BLaER1 (cell line): ENCODE measurements around the gene HEY2.
A peak's percentile ranks its signal among the peaks of the same experiment; 100 is the strongest.

Experiments
- H3K27ac ChIP-seq: shearing (Covaris generic); formaldehyde crosslinking; 2 replicates; pipeline ENCODE4 v1.8.1; 2022
- H3K27me3 ChIP-seq: shearing (Covaris generic); formaldehyde crosslinking; 2 replicates; pipeline ENCODE4 v1.8.1; 2022
- H3K36me3 ChIP-seq: shearing (Covaris generic); formaldehyde crosslinking; 2 replicates; pipeline ENCODE4 v1.8.1; 2022
- H3K4me1 ChIP-seq: shearing (Covaris generic); formaldehyde crosslinking; 2 replicates; pipeline ENCODE4 v1.8.1; 2022
- H3K4me2 ChIP-seq: shearing (Covaris generic); formaldehyde crosslinking; 2 replicates; pipeline ENCODE4 v1.8.1; 2022
- H3K4me3 ChIP-seq: shearing (Covaris generic); formaldehyde crosslinking; 2 replicates; pipeline ENCODE4 v1.8.1; 2022
- H3K9ac ChIP-seq: shearing (Covaris generic); formaldehyde crosslinking; 2 replicates; pipeline ENCODE4 v1.8.1; 2022
- H3K9me3 ChIP-seq: shearing (Covaris generic); formaldehyde crosslinking; 2 replicates; pipeline ENCODE4 v1.8.1; 2022
- H4K20me1 ChIP-seq: shearing (Covaris generic); formaldehyde crosslinking; 2 replicates; pipeline ENCODE4 v1.8.1; 2022
- Cebpa-rat ChIP-seq: shearing (Covaris generic); IDR thresholded peaks from 2 replicates; pipeline ENCODE4 v1.8.1; 2022

HEY2 gene

GRCh38 chr6:125750692-125751333 is 1.4 kb downstream of the HEY2 start:
- TF ChIP-seq Cebpa-rat = no peak
- Histone ChIP-seq H4K20me1 (peaks cover 25% of the 10 kb centered on the region), H3K9me3 (no peaks in the 10 kb centered on the region), H3K27me3 (peaks cover 64% of the 10 kb centered on the region), H3K4me2 (no peak overlapping the region), H3K4me1 (peaks cover 30% of the 10 kb centered on the region), H3K36me3 (no peaks in the 10 kb centered on the region), H3K9ac (no peak overlapping the region), H3K4me3 (no peak overlapping the region), H3K27ac (no peak overlapping the region)

- Histone ChIP-seq H3K4me1 (peaks cover 30% of the 10 kb centered on the region), H3K9me3 (no peaks in the 10 kb centered on the region), H3K4me2 (no peak overlapping the region), H3K4me3 (no peak overlapping the region), H3K27ac (no peak overlapping the region), H3K36me3 (no peaks in the 10 kb centered on the region), H4K20me1 (peaks cover 22% of the 10 kb centered on the region), H3K27me3 (peaks cover 58% of the 10 kb centered on the region), H3K9ac (no peak overlapping the region)
- TF ChIP-seq Cebpa-rat = no peak
These were observed 2.0 kb downstream of the HEY2 start for GRCh38 chr6:125751334-125751916.

GRCh38 chr6:125752773-125753172 is 3.3 kb downstream of the HEY2 start:
- Histone ChIP-seq H3K4me1 (peaks cover 22% of the 10 kb centered on the region), H3K27me3 (peaks cover 44% of the 10 kb centered on the region), H3K36me3 (no peaks in the 10 kb centered on the region), H3K9ac (no peak overlapping the region), H3K27ac (no peak overlapping the region), H4K20me1 (peaks cover 14% of the 10 kb centered on the region), H3K4me3 (no peak overlapping the region), H3K4me2 (no peak overlapping the region), H3K9me3 (no peaks in the 10 kb centered on the region)
- no peak for TF ChIP-seq Cebpa-rat

- no peaks in the 10 kb centered on the region for H3K9me3 ChIP-seq
- H3K27ac ChIP-seq = no peak overlapping the region
- H3K36me3 ChIP-seq = no peaks in the 10 kb centered on the region
- peaks cover 8% of the 10 kb centered on the region for H4K20me1 ChIP-seq
- no peak overlapping the region for H3K4me2 ChIP-seq
- peaks cover 38% of the 10 kb centered on the region for H3K27me3 ChIP-seq
- peaks cover 15% of the 10 kb centered on the region for H3K4me1 ChIP-seq
- no peak overlapping the region for H3K4me3 ChIP-seq
- no peak for TF ChIP-seq Cebpa-rat
- no peak overlapping the region for H3K9ac ChIP-seq
These were observed 3.9 kb downstream of the HEY2 start for GRCh38 chr6:125753218-125753936.

- H3K4me3 ChIP-seq = no peak overlapping the region
- no peak overlapping the region for H3K4me2 ChIP-seq
- H3K36me3 ChIP-seq = no peaks in the 10 kb centered on the region
- no peak overlapping the region for H3K27ac ChIP-seq
- peaks cover 15% of the 10 kb centered on the region for H3K4me1 ChIP-seq
- H3K9me3 ChIP-seq = no peaks in the 10 kb centered on the region
- peaks cover 2% of the 10 kb centered on the region for H4K20me1 ChIP-seq
- TF ChIP-seq Cebpa-rat = no peak
- H3K9ac ChIP-seq = no peak overlapping the region
- peaks cover 33% of the 10 kb centered on the region for H3K27me3 ChIP-seq
These were observed 4.5 kb downstream of the HEY2 start for GRCh38 chr6:125753937-125754259.

- H3K36me3 ChIP-seq = no peaks in the 10 kb centered on the region
- no peaks in the 10 kb centered on the region for H4K20me1 ChIP-seq
- peaks cover 20% of the 10 kb centered on the region for H3K4me1 ChIP-seq
- no peaks in the 10 kb centered on the region for H3K9me3 ChIP-seq
- TF ChIP-seq Cebpa-rat = no peak
- no peak overlapping the region for H3K4me2 ChIP-seq
- no peak overlapping the region for H3K4me3 ChIP-seq
- H3K27ac ChIP-seq = no peak overlapping the region
- peaks cover 26% of the 10 kb centered on the region for H3K27me3 ChIP-seq
- H3K9ac ChIP-seq = no peak overlapping the region
These were observed 5.1 kb downstream of the HEY2 start for GRCh38 chr6:125754566-125754965.

GRCh38 chr6:125759184-125759902 is 9.9 kb downstream of the HEY2 start:
- Histone ChIP-seq H3K9ac (no peak overlapping the region; the same call in 1 of the 2 replicates), H4K20me1 (no peaks in the 10 kb centered on the region), H3K27me3 (no peaks in the 10 kb centered on the region), H3K36me3 (no peaks in the 10 kb centered on the region), H3K9me3 (no peaks in the 10 kb centered on the region), H3K4me1 (peaks cover 28% of the 10 kb centered on the region), H3K27ac (peak overlapping the region; percentile 39), H3K4me3 (peak overlapping the region; percentile 59), H3K4me2 (peak overlapping the region; percentile 82)
- no peak for TF ChIP-seq Cebpa-rat

- Histone ChIP-seq H3K9ac (no peak overlapping the region), H4K20me1 (no peaks in the 10 kb centered on the region), H3K4me2 (peak overlapping the region; percentile 82), H3K4me3 (peak overlapping the region; percentile 59), H3K27me3 (no peaks in the 10 kb centered on the region), H3K9me3 (no peaks in the 10 kb centered on the region), H3K4me1 (peaks cover 28% of the 10 kb centered on the region), H3K27ac (no peak overlapping the region), H3K36me3 (no peaks in the 10 kb centered on the region)
- TF ChIP-seq Cebpa-rat = no peak
These were observed 10.6 kb downstream of the HEY2 start for GRCh38 chr6:125759959-125760457.

- no peak overlapping the region for H3K9ac ChIP-seq
- H3K27ac ChIP-seq = no peak overlapping the region
- no peaks in the 10 kb centered on the region for H3K27me3 ChIP-seq
- no peak overlapping the region for H3K4me3 ChIP-seq
- H3K9me3 ChIP-seq = no peaks in the 10 kb centered on the region
- H3K4me1 ChIP-seq = peaks cover 20% of the 10 kb centered on the region
- H4K20me1 ChIP-seq = no peaks in the 10 kb centered on the region
- 0 out of 2 replicates have a peak overlapping the region, but pooled peaks have one; percentile 6 for H3K4me2 ChIP-seq
- TF ChIP-seq Cebpa-rat = no peak
- H3K36me3 ChIP-seq = no peaks in the 10 kb centered on the region
These were observed 14.8 kb downstream of the HEY2 start for GRCh38 chr6:125764121-125764671.
